Bronchus fibroblast of lung (primary cell): ENCODE data around the gene BCOR. TPM values are rescaled to one million over a fixed set of nuclear protein-coding genes. Genes with fewer than 3 reads are reported as not detected.

ENCODE experiments used
- total RNA-seq: library from RNA; depleted of rRNA; stranded (reverse); fragments of >200 nt; gene quantifications from 2 replicates; pipeline ENCODE4 v1.2.3, GENCODE V29; 2015

Gene BCOR
- total RNA-seq = 6.5 and 9.1 TPM in 2 replicates

GRCh38 chrX:40097504-40098263 is at the start of gene BCOR:
Gene BCOR, minus strand, starts transcription at chrX:40097958. Its CDS starts 20,029 bp downstream, at chrX:40077929.

